Ureter (tissue), 1 donor: ENCODE data around the gene MUSK. TPM values are rescaled to one million over a fixed set of nuclear protein-coding genes. Genes with fewer than 3 reads are reported as not detected.
"Not testable (repeated sequence)": the region's sequence is repeated elsewhere in the genome, so short reads cannot be mapped to it uniquely, and the experiment has no call there.

Experiments used
- DNase-seq: peaks from one replicate; pipeline ENCODE4 v3.0.0-alpha.2; 2020; ENCODE audit warnings: low spot score
- total RNA-seq: library from RNA; stranded (reverse); gene quantifications from one replicate; pipeline ENCODE4 v1.2.4, GENCODE V29; 2023
- donor health status: DM: yes; HTN: yes; CAD: no.

The MUSK gene
- total RNA-seq, 1 donor from 2014 or later: not detected

GRCh38 chr9:110695846-110696245 is 27.3 kb downstream of the MUSK start:
- DNase-seq: not testable (repeated sequence)

GRCh38 chr9:110700953-110701352 is 32.4 kb downstream of the MUSK start:
- DNase-seq: no peak

- no peak for DNase-seq
Observed at GRCh38 chr9:110703669-110704068, 35.1 kb downstream of the MUSK start.

- DNase-seq: no peak
Observed at GRCh38 chr9:110707419-110707818, 38.8 kb downstream of the MUSK start.

DNA sequence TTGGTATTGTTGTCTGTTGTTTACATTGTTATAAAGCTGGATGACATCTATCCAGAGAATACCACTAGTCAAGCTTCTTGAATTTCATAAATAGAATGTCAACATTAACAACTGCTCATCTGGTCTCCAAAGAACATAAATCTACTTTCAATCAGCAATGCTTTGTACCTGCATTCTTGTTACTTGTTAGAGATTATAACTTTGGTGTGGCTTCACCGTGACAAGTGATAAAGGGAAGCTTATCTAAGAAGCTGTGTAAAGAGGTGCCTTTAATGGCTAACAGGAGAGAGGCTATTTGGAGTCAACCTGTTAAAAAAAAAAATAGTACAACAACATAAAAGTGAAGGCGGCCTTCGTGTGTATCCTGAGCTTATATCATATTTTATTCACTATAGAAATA is 41.8 kb downstream of the MUSK start:
- DNase-seq: no peak

GRCh38 chr9:110712955-110713354 is 44.4 kb downstream of the MUSK start:
- no peak for DNase-seq

DNA sequence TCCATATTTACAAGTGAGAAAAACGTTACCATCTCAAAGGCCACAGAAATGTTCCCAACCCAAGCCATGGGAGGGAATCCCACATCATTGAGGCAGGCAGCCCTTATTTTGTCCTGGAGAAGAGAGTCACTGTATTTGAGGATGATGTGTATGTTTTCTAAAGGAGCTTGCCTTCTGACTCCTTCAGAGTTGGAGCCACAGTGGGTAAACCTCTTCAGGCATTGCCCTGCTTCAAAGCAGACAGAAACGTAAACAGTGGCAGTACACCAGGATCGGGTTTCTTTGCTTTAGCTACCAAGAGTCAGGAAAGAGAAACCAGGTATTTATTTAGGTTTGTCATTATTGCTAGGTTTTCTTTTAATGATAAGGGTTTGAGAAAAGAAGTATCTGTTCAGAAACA is 45.7 kb downstream of the MUSK start:
- no peak for DNase-seq

DNA sequence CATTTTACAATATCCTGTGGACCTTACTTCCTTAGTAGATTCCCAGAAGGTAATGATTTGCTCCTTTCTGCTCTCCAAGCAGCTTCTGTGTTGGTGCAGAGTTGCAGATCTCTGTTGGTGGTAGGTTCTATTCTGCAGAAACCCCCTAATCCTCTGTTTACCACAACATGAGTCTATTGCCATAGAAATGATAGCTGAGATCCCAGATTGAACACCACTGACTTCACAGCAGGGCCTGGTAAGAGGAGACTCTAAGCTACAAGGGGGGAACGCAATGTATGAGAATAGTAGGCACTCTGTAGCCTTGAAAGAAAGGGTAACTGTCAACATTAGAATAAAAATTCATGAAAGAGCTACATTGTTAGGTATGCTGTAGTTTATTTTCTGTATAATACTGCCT is 59.5 kb downstream of the MUSK start:
- DNase-seq: no peak

DNA sequence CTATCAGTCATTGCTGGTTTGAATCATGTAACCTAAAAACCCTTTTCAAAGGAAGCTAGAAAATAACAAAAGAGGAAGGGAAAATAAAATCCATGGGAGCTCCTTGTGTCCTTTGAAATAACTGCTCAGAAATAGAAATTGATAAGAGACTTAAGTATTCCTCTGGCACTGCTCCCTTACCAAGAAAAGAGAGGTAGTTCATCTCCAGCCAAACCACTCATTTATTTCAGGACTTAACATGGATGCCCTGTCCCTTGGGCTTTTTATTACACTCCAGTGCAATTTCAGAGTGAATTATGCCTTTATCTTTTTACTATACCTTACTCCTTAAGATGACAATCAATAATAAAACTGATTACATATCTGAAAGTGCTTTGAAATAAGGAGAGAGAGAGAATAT is 61.0 kb downstream of the MUSK start:
- DNase-seq: no peak

- DNase-seq: no peak
Observed at GRCh38 chr9:110731437-110732028, 62.9 kb downstream of the MUSK start.

GRCh38 chr9:110738982-110739381 is 70.4 kb downstream of the MUSK start:
- DNase-seq: no peak

DNA sequence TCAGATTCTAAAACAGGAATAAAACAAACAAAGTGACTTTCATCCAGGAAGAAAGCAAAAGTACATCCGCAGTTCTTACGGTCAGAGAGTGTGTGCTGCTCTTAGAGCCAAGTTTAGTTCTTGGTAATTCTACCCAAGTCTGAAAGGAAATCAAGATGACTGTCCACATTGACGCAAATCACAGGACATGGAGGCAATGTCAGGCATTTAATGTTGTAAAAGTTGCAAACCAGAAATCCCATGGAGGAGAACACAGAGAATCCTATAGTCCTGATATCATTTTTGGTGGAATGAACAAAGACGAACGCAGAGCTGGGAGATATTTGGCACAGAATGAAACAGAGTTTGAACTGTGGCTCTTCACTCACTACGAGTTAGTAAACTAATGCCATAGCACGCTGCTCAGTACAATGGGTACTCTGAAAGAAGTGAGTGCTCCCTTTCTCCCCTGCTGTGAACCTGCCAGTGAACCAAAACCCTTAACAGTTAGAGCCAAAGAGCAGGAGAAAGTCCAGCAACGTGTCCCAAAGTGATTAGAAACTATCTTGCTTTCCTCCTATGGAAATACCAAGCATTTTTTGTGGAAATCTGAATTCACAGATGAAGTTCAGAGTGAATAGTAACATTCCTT is 74.3 kb downstream of the MUSK start:
- no peak for DNase-seq

- peak; percentile 60 for DNase-seq
Observed at GRCh38 chr9:110744715-110745384, 76.3 kb downstream of the MUSK start.

DNA sequence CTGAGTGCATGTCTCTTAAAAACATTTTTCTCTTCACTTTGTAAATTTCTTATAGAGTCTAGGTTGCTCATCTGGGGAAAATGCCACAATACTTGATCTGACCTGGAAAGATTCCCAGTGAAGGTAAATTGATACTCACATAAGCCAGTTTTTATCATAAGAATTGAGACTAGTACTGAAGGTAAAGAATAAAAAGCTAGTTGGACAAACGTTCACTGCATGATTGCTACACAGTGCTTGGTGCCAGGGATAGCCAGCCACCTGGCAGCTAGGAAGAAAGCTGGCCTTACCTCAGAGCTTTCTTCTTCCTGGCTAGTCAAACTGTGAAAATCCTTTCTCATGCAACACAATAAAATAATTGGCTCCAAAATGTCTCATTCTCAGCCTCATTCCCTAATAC is 77.1 kb downstream of the MUSK start:
- no peak for DNase-seq

- DNase-seq: no peak
Observed at GRCh38 chr9:110746211-110746930, 77.8 kb downstream of the MUSK start.

GRCh38 chr9:110748251-110748893 is 79.8 kb downstream of the MUSK start:
- DNase-seq: no peak

DNA sequence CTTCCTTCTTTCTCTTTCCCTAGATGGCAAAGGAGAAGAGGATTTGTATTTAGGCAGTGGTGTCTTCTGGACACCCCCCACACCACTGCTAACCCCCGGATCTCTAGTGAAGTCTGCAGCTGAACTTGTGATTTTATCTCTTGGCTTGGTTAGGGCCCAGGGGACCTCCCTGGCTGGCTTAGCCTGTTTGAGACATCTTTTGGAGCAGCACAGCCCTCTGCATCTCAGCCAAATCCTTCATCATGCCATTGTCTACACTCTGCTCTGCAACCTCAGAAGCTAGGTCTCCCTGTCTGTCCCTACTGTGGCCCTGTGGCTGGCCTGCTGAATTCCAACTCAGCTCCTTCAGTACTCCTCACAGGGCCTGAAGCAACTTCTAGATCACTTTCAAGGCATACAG is 81.7 kb downstream of the MUSK start:
- DNase-seq: peak; percentile 61

DNA sequence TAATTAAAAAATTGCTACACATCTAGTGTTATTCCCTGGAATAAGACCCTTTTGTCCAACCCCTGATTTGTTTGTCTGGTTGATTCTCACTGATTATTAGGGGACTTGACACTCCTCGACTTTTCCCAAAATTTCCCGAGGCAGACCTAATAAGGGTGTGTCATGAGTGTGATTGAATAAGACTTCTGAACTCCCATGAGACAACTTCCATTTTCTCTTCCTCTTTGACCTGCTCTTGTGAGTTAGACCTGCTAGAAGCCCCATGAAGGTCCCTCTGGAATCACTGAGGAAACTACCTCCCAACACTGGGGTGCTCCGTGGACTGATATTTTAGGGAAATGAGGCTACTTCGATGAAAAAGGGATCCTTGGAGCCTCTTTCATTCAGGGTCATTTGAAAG is 83.4 kb downstream of the MUSK start:
- DNase-seq: no peak

DNA sequence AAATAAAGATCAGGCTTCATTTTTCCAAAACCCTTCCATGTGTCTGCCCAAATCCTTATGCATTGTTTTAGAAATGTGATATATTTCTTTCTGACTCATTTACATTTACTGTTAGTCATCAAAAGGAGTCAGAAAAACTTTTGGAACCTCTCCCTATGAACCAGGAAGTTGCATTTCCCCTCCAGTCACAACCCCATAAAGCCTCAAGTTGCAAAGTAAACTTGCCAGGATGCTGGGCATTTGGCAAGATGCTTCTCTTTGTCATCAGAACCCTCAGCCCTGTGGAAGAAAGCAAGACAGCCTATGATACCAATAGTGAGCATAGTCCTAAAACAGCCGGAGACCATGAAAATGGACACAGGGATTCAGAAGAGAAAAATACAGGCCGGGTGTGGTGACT is 84.2 kb downstream of the MUSK start:
- DNase-seq: no peak

- no peak for DNase-seq
Observed at GRCh38 chr9:110753731-110754231, 85.2 kb downstream of the MUSK start.

GRCh38 chr9:110755179-110755578 is 86.6 kb downstream of the MUSK start:
- DNase-seq: no peak

GRCh38 chr9:110758201-110758600 is 89.6 kb downstream of the MUSK start:
- DNase-seq: no peak
